IPS-NIHi7 (cell line): ENCODE results near the gene TNNI3K.

Experiments used
- DNase-seq: peaks from one replicate; pipeline ENCODE4 v3.0.0; 2012; ENCODE audit warnings: mixed read lengths; ENCODE audit errors: extremely low spot score

The TNNI3K gene

DNA sequence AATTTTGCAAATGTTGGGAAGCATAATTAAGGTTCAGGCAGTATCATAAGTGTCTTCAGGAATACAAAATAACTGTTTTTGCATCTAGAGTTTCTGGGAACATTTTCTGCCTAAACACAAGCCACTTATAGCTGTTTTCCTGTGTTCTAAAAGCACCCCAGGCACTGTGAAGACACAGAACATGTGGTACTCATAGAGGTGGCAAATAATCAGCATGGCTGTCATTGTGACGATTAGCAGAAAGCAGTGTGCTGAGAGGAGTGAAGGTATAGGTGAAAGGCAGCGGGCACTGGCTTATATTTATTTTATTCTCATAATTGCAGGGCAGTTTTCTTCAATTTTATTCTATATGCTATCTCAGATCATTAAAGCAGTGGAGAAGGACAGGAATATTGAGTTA lies 157.7 kb downstream of the TNNI3K start:
- no peak for DNase-seq

DNA sequence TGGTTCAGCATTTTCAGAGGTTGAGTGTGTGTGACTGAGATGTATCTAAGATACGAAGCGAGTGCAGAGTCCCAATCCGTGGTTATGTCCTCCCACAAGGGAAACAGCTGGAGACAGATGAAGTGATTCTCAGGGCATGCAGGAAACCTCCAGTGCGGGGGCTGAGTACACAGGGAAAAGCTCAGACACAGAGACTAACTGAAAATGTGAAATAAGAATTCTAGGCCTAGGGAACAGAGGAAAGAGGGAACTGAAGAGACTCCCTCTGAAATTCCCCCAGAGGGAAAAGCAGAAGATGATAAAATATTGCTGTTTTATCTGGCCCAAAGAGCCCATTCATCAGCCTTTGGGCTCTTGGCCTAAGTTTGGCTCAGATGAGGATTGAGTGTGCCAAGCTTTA lies 160.4 kb downstream of the TNNI3K start:
- DNase-seq = no peak

DNA sequence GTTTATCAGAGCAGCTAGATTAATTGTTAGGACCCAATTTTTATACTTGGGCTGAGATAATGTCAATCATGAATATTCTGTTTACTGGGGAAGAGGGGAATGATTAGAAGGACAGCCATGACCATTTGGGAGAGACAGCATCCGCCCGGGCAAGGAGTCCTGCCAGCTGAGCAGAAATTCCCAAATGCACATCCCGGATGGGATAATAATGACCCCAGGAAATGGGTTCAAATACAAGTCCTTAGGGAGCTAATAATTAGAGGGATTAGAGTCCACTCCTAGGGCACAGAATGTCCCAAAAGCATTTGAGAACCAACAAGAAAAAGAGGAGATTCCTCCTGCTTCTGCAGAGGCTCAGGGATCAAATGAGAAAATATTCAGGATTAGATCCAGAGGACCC lies 161.3 kb downstream of the TNNI3K start:
- no peak for DNase-seq

DNA sequence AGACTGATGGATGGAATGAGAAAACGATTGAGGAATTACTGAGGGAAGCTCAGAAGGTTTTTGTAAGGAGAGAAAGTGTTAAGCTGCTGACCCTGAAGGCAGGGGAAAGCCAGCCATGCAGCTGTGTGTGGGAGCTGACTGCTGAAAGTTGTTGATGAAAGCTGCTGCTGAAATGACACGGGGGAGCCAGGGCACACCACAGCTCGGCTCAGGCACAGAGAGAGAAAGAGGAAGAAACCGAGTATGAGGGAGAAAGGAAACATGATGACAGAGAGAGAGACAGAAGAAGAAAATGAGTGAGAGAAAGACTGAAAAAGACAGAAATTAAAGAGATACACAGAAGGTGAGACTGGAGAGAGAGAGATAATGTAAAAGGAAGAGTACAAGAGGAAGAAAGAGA lies 161.7 kb downstream of the TNNI3K start:
- no peak for DNase-seq

DNA sequence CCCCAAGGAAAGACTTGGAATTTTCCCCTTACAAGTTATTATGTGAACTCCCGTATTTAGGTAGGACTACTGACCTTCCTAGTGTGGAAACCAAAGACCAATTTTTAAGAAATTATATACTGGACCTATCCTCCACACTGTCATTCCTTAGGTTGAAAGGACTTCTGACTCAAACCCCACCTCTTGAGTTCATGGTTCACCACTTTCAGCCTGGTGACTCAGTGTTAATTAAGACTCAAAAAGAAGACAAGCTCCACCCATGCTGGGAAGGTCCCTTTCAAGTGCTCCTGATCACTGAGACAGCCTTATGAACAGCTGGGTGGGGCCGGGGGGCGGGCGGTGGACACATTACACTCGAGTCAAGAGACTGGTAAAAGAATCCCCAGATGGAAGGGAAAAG lies 164.1 kb downstream of the TNNI3K start:
- DNase-seq = no peak

DNA sequence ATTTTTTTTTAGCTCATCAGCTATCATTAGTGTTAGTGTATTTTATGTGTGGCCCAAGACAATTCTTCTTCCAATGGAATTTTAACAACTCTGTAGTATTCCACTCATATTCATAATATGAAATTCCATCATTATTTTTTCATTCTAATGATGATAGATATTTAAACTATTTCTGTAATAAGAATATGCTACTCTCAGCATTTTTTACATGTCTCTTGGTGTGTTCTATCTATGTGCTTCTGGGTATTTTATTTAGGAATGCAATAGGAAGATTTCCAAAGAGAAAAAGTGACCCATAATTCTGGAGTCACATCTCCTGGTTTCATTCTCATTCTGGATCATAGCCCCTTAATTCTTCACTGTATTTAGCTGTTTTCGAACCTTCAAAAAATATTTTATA lies 167.7 kb downstream of the TNNI3K start:
- DNase-seq = no peak

DNA sequence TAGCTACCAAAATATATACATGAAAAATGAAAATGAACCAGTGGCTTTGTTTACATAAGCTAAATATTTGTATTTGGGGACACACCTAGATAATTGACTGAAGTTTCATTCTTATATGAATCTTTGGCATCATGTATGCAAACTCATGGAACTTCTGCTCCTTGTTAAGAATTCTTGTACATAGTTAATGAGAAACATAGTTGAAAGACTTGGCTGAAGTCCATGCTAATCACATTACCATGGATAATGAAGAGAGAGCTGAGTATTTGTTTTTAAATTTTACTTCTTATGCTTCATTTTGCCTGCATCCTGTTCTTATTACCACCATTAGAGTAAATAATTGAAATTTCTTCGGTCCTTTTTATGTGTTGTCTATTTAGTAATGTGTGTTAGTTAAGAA lies 168.4 kb downstream of the TNNI3K start:
- DNase-seq = no peak

DNA sequence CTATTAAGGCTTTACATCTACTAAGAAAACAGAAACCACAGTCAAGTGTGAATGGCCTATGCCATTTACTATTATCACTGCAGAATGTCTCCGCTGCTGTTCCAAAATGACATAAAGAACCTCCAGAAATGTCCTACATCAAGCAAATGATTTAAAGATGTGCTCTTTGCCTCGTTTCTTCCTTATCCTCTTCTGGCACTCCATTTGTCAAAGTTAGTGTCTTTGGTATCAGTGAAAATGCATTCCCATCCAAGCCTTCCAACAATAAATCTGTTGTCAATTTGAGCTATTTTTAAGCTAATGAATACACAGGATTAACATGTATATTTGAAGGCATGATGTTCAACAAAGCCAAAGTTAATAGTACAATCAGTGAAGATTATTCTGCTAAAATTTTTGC lies 171.6 kb downstream of the TNNI3K start:
- no peak for DNase-seq

DNA sequence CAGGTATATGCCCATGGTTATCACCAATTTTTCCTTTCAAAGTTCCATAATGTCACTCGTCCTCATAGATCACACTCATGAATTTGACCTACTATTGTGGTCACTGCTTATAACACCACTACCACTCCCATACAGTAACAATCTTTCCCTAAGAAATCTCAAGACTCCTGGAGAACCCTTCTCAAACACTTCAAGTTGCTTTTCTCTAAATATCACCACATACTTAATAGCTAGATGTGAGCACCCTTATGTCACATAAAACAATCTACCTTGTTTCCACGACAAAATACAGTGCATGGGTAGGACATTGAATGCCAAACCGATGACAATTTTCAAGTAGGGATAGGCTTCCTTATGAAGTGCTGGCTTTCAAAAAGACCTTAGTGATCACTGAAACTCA lies 172.7 kb downstream of the TNNI3K start:
- DNase-seq = no peak

DNA sequence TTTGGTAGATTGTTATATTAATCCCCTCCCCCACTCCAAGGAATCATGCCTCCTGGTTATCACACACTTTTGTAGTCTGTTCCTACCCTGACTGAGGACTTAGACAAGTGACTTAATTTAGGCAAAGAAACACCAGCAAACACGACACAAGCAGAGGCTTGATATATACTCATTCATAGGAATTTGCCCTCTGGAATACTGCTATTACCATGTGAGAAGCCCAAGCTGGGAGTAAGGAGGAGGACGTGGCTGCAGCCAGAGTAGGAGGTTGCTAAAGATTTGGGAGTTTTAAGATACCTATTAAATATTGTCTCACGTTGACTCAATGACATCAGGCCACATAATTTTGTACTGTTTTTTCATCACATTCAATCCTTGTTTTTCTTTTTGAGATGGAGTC lies 177.1 kb downstream of the TNNI3K start:
- DNase-seq = peak; percentile 11

DNA sequence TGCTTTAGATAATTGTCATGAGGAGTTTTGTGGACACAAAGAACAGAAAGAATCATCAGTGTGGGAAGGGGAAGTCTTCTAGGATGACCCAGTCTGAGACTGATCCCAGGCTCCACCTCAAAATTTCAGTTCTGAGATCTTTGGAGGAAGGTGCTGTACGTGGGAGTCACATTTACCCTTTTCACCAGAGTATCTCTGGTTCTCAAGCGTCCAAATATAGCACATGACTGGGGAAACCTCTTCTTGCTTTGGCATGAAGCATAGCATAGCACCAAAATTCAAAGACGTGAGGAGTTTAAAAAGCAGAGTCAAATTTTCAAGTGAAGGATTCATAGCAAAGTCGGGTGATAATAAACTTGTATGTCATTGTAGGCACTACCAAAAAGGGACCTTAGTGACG lies 180.7 kb downstream of the TNNI3K start:
- no peak for DNase-seq

DNA sequence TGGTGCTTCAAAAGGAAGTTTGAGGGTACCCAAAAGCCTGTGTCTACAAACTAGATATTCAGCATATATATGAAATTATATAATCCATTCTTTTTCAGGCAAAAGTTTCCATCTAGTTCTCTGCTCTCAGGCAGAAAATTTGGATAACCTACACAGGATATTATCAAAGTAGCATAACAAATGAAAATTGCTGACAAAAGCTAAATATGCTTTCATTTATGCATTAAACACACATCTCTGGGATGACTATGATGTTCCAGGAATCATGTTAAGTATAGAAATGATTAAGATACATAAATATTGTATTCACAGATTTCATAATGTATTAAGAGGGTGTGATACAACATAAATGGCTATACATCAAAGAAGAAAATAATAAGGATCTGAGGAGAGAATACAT lies 184.4 kb downstream of the TNNI3K start:
- DNase-seq = no peak

DNA sequence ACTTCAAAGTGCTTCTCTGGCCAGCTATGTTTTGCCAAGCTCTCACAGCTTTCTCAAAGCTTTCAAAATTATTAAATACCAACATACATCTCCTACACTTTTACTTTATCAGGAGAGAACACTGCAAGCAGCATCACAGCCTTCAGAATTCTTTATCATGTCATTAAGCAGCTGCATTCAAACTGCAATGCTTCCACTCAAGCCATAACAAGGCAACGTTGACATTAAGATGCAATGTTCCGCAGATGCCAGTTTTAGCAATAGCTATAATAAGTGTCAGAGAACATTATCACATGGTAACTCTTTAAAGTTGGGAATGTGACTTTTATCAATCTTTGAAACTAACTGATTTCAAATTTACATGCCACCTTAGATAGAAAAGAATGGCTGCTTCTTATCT lies 185.3 kb downstream of the TNNI3K start:
- DNase-seq = no peak

DNA sequence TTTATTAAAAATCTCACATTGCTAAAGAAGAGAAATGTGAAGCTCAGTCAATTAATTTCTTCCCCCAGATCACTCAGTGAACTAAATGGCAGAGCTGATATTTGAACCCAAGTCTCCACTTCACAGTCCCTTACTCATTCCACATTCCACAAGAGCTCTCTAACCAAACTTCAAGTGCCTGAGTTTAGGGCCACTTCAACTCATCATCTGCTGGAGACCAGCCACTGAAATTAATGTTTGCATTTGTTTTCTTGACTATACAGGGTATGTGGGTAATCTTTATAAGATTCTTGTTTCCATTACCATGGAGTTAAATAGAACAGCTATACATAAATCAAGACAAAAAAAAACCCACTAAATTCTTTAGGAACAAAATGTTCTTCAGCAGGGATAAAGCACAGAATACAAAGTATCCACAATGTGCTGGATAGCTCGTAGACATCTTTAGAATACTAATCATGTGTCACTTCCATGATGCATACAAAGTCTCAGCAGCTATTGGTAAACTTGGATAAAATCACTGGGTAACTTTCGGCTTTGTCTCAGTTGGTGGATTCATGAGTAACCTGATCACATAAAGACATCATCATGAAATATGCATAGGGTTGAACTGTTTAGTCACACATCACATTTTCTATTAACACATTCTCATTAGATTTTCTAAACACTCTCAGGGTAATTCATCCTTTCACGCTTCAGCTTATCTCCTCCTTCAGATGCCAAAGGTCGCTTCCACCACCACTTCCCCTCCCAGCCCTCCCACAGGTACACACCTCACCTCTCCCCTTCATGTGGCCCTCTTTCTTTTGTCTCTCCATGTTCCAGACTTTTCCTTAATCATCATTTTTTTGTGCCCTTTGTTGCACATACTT lies 187.5 kb downstream of the TNNI3K start:
- DNase-seq = no peak

DNA sequence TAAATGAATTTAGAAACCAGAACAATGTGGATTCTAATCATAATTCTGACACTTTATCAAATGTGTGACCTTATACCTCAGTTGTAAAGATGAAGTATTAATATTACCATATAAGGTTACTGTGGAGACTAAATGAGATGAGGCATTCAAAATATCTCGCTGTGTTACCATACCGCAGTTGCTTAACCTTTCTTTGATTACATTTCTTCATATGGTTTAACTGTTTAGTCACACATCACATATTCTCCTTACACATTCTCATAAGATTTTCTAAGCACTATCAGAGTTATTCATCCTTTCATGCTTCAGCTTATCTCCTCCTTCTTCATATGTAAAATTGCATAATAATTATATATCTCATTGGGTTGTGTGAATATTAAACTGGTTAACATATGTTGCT lies 188.3 kb downstream of the TNNI3K start:
- DNase-seq = no peak

DNA sequence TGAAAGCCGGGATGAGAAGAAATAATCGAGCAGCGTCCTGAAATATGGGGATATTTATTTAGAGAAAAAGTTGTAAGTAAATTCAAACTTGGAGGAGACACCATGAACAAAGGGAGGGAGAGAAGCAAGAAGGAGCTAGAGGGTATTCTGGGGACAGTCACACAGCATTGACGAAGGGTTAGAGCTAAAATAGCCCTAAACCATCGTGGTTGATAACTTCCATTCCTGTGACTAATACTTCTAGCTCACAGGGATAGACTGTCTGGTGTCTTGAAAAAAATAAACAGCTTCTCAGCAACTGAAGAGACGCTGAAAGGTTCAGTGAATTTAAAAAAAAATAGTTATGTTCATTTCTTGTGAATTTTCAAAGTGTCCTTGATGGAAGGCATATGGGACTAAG lies 190.5 kb downstream of the TNNI3K start:
- DNase-seq = no peak

DNA sequence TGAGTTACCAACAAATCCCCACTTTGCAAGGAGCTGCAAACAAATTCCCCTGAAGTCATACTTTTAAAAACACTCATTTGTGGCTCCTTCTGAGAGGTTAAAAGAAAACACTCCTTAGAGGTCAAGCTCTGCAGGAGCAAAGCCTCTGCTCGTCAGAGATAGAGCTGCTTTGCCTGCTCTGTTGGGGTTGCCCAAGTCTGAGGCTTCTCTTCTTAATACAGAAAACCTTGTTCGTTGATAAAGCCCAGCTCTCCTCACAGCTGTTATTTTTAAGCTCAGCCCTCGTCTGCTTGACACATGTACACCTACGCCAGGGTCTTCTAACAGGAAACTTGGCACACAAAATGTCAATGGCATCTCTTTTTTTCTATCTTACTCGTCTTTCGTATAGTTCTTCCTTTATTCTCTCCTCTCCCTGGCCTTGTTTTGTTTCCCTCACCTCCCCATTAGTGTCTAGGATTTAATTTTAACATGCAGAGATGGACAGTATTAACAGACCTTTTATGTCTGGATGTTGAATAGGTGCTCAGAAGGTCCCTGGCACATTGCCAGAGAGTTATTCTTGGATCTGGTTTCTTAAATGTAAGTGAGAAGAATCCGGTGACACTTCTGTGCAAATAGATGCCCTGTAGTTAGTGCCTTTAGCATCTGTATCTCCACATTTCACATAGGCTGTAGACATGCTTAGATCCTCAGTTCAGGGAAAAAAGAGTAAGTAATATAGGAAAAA lies 191.2 kb downstream of the TNNI3K start:
- no peak for DNase-seq

DNA sequence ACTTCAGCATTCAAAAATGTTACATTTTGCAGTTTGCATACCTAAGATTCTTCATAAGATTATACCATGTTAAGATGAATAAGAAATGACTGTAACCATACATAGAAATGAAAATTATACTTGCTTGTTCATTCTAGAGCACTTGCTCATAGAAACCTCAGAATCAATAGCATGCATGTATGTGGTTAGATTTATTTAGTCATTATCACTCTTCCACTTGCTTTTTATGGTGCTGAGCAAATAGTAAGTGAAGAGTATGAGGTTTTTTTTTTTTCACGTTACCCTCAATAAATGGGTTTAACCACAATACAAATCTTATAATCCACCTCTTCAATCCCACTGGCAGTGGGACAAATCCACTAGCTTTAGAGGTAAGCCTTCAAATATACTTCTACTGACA lies 192.5 kb downstream of the TNNI3K start:
- DNase-seq = no peak

DNA sequence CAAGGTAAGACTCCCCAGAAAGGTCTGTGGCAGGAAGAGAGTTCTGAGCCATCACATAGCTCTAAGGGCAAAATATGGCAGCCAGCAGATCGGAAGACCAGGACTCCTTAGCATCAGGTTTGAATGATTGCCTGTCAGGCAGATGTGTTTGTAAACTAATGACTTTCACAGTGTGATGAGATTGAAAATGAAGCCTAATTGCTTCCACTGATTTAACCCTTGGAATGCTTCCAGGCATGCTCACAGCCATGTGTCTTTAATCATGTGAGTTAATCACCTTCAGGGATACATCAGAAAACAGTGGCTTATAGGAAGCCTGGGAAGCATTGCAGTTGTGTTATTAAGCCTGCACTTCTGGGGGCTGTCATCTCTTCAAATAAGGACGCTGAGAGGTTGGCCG lies 194.4 kb downstream of the TNNI3K start:
- DNase-seq = no peak

DNA sequence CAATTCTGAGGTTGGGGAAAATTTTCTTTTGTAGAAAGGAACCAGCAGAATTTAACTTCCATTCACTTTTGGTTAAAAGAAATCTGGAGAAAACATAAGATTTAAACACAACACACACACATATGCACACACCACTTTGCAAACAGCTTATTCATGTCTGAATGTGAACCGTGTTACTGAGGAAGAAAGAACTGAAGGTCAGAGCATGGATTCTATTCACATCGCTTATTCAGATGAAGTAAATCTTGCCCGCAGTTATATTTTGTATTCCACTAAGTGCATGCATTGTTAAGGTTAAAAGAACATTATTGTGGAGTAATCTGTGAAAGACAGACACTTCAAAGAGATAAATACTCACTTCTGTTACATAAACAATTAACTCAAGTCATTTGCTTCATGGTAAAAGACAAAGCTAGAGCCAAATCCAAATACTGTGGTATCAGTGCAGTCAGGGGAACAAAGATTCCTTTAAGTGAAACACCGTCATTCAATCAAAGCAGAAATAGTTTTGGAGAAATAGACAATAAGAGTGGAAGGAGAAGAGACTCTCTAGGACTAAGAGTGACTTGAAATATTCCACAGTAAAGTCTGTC lies 195.3 kb downstream of the TNNI3K start:
- DNase-seq = no peak

DNA sequence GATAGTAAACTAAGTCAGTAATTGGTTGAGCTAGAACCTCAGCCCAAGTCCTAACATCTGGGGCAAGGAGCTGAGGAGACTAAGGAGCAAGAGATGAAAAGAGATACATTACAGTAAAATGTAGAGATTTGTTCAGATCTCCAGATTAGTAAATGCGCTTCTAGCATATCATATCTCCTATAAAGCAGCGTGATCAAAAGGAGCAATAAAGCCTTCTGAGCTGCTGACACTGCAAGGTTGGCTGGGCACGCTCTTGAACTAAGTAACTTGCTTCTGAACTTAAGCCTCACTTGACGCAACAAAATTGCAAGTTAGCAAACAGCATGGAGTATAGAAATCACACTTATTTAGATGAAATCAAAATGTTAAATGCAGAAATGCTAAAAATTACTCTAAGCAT lies 196.3 kb downstream of the TNNI3K start:
- DNase-seq = no peak

DNA sequence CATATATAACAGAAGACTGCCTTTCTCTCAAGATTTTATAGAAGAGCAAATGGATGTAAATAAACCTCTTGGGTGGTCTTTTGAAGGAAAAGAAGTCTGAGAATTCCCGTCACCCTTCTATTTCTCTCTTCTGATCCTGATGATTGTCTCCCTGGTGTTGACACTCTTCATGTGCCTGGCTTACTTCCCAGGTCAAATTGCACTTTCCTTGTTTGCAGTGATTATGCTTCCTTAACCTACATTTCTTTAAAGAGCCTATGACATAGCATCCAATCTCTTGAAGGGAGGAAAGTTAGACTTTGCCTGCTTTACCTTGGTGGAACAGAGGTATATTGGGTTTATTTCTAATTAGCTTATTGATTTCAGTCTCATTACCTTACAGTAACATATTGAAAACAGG lies 197.1 kb downstream of the TNNI3K start:
- no peak for DNase-seq

DNA sequence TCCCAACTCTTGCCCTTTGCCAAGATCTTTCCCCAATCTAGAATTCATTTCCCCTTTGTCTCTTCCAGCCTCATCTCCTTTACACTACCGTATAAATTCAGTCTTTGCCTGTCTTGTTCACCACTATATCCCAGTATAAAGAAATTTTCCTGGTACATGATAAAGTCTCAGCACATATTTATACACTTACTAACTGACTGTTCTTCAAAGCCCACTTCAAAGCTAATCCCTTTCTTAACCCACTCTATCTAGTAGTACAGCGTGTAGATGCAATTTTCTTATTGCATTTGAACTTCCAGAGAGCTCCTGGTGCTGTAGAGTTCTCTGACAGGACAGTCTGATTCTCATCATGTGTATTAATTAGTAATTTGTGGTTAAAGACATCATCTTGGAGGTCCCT lies 199.1 kb downstream of the TNNI3K start:
- no peak for DNase-seq
